AG10803 (cell line): ENCODE data around the gene PCK2.

Source experiments
- DNase-seq: peaks from one replicate; pipeline ENCODE4 v3.0.0; 2010; ENCODE audit warnings: low read depth
- H3K4me3 ChIP-seq: 2 replicates; pipeline ENCODE4 v1.5.1; 2011; ENCODE audit warnings: mild to moderate bottlenecking, low read length, control low read depth
- TF ChIP-seq, protein P1 (sequence below): conservative IDR thresholded peaks from 2 replicates; pipeline ENCODE4 v1.5.1; 2011; ENCODE audit warnings: mild to moderate bottlenecking, low read length, control low read depth, inconsistent platforms

Gene PCK2

DNA sequence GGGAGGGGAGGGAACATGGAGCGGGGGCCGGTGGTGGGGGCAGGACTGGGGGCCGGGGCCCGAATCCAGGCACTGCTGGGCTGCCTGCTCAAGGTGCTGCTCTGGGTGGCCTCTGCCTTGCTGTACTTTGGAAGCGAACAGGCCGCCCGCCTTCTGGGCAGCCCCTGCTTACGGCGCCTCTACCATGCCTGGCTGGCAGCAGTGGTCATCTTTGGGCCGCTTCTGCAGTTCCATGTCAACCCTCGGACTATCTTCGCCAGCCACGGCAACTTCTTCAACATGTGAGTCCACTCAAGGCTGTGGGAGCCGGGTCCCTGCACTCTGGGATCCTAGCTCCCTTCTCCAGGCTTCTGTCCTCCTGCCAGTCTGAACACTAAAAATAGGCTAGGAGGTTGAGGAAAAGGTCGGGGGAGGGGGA lies 37.4 kb downstream of the PCK2 start:
- DNase-seq: no peak
- TF ChIP-seq, protein P1, sequence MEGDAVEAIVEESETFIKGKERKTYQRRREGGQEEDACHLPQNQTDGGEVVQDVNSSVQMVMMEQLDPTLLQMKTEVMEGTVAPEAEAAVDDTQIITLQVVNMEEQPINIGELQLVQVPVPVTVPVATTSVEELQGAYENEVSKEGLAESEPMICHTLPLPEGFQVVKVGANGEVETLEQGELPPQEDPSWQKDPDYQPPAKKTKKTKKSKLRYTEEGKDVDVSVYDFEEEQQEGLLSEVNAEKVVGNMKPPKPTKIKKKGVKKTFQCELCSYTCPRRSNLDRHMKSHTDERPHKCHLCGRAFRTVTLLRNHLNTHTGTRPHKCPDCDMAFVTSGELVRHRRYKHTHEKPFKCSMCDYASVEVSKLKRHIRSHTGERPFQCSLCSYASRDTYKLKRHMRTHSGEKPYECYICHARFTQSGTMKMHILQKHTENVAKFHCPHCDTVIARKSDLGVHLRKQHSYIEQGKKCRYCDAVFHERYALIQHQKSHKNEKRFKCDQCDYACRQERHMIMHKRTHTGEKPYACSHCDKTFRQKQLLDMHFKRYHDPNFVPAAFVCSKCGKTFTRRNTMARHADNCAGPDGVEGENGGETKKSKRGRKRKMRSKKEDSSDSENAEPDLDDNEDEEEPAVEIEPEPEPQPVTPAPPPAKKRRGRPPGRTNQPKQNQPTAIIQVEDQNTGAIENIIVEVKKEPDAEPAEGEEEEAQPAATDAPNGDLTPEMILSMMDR: no peak
- no peak overlapping the region for H3K4me3 ChIP-seq

DNA sequence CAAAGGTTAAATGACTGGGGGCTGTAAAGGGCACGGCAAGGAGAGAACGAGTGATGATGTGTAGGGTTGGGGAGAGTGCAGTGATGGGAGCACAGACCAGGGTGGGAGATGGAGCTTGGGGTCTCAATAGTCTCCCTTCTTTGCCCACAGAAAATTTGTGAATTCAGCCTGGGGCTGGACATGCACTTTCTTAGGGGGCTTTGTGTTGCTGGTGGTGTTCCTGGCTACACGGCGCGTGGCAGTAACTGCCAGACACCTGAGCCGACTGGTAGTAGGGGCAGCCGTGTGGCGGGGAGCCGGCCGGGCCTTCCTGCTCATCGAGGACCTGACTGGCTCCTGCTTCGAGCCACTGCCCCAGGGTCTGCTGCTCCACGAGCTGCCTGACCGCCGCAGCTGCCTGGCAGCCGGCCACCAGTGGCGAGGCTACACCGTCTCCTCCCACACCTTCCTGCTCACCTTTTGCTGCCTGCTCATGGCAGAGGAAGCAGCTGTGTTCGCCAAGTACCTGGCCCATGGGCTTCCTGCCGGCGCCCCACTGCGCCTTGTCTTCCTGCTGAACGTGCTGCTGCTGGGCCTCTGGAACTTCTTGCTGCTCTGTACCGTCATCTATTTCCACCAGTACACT lies 38.1 kb downstream of the PCK2 start:
- TF ChIP-seq, protein P1: no peak
- DNase-seq: no peak

DNA sequence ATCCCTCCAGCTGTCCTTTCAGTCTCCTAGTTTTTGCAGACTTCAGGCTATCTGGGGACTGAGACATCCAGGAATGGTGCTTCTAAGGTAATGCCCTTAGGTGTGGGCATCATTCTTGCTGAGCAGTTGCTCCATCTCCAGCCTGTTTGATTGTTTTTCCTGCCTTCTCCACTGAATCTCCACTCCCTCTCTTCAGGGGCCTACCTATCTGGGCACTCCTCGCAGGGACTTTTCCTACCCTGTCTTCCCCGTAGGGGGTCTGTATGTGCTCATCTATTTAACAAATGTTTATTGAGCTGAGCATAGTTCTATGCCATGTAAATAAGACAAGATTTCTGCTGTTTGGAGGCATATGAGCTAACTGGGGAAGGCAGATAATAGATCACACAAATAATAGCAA lies 38.9 kb downstream of the PCK2 start:
- TF ChIP-seq, protein P1: no peak
- H3K4me3 ChIP-seq: no peak overlapping the region
- DNase-seq: no peak

More for the DNA sequence above, 38.1 kb downstream of the PCK2 start:
- H3K4me3 ChIP-seq: no peak overlapping the region

DNA sequence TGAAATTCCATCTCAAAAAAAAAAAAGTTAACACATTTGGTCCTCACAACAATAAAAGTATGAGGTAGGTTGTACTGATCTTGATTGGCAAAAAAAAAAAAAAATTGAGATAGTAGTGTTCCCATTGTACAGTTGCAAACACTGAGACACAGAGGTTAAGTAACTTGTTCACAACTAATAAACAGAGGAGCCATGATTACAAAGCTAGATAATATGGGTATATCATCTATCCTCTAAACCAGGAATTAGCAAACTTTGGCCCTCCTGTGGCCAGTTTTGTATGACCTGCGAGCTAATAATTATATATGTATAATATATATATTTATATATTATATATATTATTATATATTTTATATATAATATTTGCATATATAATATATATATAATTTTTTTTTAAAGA lies 39.6 kb downstream of the PCK2 start:
- no peak for DNase-seq
- TF ChIP-seq, protein P1: no peak
- no peak overlapping the region for H3K4me3 ChIP-seq

DNA sequence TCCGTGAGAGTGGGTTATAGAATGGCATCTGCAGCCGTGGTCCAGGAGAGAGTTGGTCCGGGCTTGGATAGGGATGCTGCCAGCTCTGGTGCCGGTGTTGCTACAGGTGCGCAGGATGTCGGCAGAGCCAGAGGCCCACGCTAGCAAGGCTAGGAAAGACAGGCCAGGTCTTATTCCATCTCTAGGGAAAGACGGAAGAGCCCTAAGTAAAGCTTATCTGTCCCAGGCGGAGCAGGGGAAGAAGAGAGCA lies 41.4 kb downstream of the PCK2 start:
- peak overlapping the region; percentile 79 for H3K4me3 ChIP-seq
- no peak for DNase-seq
- TF ChIP-seq, protein P1: no peak

DNA sequence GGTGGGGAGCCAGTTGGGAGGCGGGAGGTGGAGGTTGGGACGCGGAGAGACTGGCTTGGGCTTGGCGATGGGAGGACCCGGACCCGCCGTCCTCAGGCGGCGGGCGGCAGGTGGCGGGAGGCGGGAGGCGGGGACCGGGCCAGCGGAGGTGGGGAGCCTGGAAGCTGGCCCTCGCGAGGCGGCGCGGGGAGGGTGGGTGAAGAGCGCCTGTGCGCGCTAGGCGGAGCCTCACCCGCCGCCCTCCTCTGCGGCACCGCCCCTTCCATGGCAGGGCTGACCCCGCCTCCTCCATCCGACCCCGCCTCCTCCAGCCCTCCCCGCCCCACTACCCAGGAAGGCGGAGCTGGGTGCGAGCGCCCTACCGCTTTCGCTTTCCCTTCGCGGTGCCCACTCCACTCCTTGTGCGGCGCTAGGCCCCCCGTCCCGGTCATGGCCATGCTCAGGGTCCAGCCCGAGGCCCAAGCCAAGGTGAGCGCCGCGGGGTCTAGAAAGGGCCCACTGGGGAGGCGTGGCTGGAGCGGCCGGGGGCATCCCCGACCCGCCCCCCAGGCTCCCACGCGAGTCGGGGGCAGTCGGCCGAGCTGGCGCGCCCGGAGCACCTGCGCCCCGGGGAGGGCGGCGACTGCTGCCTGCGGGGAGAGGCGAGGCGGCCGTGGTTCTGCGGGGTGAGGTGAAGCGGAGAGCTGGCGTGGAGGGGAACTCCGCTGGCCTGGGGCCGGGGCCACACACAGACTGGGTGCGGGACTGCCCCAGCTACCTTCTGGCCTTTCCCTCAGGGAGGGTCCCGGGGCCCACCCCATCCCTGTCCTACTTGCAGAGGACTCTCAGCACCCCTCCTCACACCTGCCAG lies 41.9 kb downstream of the PCK2 start, which contains the start of gene PSME1:
TSS of gene PSME1 (plus strand) at position 361 of the 850 bp plus-strand sequence. CDS start at position 430, 69 bp downstream.
- TF ChIP-seq, protein P1: no peak
- H3K4me3 ChIP-seq: peak within 1 kb of the TSS; percentile 79
- peak; percentile 80 for DNase-seq
